SK-N-MC (cell line): ENCODE measurements around the gene IGFN1.

Source experiments
- DNase-seq: peaks from one replicate; pipeline ENCODE4 v3.0.0-alpha.2; 2011; ENCODE audit warnings: low read depth, low spot score
- H3K27ac ChIP-seq: fragments of 200-600 bp; sonication (generic); 2 replicates; pipeline ENCODE4 v1.5.1; 2016; ENCODE audit warnings: mixed run types
- H3K36me3 ChIP-seq: fragments of 200-600 bp; sonication (generic); 2 replicates; pipeline ENCODE4 v1.6.1; 2017; ENCODE audit warnings: antibody characterized with exemption, low read length, mixed read lengths; ENCODE audit not compliant: insufficient read depth
- H3K4me3 ChIP-seq: fragments of 200-600 bp; sonication (generic); 2 replicates; pipeline ENCODE4 v1.5.1; 2016
- H3K9ac ChIP-seq: fragments of 200-600 bp; sonication (generic); 2 replicates; pipeline ENCODE4 v1.8.0; 2017; ENCODE audit warnings: mixed run types, mixed read lengths; ENCODE audit not compliant: insufficient read length
- H3K9me3 ChIP-seq: fragments of 200-600 bp; sonication (generic); 2 replicates; pipeline ENCODE4 v1.6.1; 2017; ENCODE audit warnings: low read depth, mild to moderate bottlenecking, antibody characterized with exemption, low read length, moderate library complexity, mixed read lengths
- EZH2 ChIP-seq: fragments of 200-600 bp; sonication (generic); IDR thresholded peaks from one replicate; pipeline ENCODE4 v1.6.1; 2017; ENCODE audit warnings: antibody characterized with exemption
- FOXP2 ChIP-seq: optimal IDR thresholded peaks from 2 replicates; pipeline ENCODE3; 2011; ENCODE audit warnings: mild to moderate bottlenecking, moderate library complexity; ENCODE audit not compliant: insufficient read depth; ENCODE audit errors: extremely low read length, control extremely low read depth
- POLR2AphosphoS5 ChIP-seq: IDR thresholded peaks from 2 replicates; pipeline ENCODE4 v1.6.1; 2012; ENCODE audit warnings: mild to moderate bottlenecking, low read depth, low read length, borderline replicate concordance

Gene IGFN1

DNA sequence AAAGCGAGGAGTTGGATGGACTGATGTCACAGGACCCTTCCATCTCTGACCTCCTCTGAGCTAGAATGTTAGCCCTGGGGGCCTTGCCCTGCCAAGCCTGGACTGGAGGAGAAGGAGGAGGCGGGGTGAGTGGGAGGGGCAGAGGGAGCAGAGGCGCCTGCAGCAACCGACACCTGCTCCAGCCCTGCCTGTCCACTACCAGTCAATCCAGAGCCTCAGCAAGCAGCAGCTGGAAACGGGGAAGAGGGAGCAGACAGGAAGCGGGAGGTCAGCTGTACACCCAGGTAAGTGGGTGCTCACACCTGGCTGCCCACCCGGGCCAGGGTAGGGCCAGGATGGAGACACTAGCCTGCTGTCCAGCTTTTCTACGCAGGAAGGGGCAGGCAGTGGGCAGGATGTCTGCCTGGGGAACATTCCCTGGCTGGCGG, at the start of gene IGFN1:
TSS of gene IGFN1 (plus strand) at position 201 of the 428 bp plus-strand sequence. CDS start 2,470 bp downstream, outside the sequence.
- no peaks in the 10 kb centered on the region for H3K9me3 ChIP-seq
- no peak within 1 kb of the TSS for H3K4me3 ChIP-seq
- TF ChIP-seq EZH2 (no peak), FOXP2 (no peak), POLR2AphosphoS5 (no peak)
- no peak within 1 kb of the TSS for H3K9ac ChIP-seq
- H3K36me3 ChIP-seq, result no peaks in the 10 kb centered on the region
- DNase-seq, result no peak
- no peak within 1 kb of the TSS for H3K27ac ChIP-seq

DNA sequence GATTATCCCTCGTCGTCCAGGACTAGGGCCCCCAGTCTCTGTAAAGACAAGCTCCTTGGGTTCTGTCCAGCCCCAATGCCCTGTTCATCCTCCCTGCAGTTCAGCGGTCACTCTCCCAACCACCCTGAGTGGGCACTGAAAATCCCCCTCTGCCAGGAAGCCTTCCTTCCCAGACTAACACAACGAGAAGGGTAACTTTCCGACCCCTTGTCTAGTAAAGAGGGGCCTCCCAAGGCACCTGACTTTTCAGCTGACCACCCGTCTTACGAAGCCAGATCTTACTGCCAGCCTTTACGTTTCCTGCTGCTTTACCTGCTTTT, 49.7 kb upstream of the IGFN1 start:
- Histone ChIP-seq H3K9me3 (no peaks in the 10 kb centered on the region), H3K36me3 (peaks cover 60% of the 10 kb centered on the region), H3K27ac (no peak overlapping the region), H3K9ac (no peak overlapping the region), H3K4me3 (no peak overlapping the region)
- DNase-seq, result no peak
- TF ChIP-seq EZH2, result no peak
- no peak for TF ChIP-seq FOXP2
- TF ChIP-seq POLR2AphosphoS5, result no peak

DNA sequence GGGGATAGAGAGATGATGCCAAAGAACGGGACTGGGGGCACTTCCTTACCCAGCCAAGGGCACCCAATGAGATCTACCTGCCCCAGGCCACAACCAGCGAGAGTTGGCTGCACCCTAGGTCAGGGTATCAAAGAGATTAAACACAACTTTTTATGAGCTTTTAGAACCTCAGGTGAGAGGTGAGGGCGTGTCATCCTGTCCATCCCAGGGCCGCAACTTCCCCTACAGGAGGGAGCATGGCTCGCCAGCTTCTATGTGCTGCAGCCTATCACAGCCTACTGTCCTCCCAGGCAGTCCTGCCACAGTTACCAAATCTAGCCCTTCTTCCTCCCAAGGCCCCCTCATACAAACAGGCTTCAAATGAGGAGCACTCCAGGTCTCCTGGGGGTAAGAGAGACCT, 49.2 kb upstream of the IGFN1 start:
- Histone ChIP-seq H3K9ac (no peak overlapping the region), H3K9me3 (no peaks in the 10 kb centered on the region), H3K4me3 (no peak overlapping the region), H3K36me3 (peaks cover 62% of the 10 kb centered on the region), H3K27ac (no peak overlapping the region)
- DNase-seq, result no peak
- TF ChIP-seq POLR2AphosphoS5, result no peak
- TF ChIP-seq FOXP2, result no peak
- no peak for TF ChIP-seq EZH2

DNA sequence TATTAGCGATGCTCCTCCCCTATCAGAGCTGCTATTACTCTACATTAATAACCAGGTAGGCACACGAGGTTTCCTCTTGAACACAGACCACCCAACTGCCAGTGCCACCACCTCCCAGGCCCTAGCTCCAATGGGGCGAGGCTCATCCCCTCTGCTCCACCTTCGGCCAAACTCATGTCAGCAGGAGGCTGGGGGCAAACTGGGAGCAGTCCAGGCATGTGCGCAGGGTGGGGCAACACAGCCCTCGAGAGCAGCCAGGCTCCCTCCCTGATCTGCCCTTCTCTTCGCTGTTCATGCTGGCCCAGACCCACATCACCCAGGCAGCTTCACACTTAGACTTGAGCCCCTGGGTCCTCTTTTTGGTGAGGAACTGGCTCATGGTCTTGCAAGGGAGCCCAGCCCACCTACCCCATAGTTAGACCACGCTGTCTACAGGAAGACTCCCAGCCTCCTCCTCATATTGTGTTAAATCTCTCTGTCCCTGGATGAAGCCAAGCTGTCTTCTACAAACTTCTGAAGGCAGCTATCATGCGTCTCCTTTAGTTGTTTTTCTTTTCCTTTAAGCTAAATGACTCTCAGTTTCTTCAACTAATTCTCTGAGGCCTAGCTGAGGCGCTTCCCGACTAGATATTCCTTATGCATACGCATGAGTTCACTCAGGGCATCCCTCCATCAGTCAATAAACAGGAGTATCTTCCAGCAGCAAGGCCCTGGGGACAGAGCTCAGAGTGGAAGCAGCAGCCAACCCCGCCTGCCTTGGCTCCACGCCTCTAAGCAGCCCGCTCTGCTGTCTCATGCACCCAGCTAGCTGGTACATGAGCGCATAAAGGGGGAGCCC, 48.4 kb upstream of the IGFN1 start:
- Histone ChIP-seq H3K36me3 (peaks cover 66% of the 10 kb centered on the region), H3K9me3 (no peaks in the 10 kb centered on the region), H3K4me3 (no peak overlapping the region), H3K9ac (no peak overlapping the region), H3K27ac (no peak overlapping the region)
- no peak for TF ChIP-seq EZH2
- no peak for TF ChIP-seq FOXP2
- TF ChIP-seq POLR2AphosphoS5, result no peak
- DNase-seq, result no peak

DNA sequence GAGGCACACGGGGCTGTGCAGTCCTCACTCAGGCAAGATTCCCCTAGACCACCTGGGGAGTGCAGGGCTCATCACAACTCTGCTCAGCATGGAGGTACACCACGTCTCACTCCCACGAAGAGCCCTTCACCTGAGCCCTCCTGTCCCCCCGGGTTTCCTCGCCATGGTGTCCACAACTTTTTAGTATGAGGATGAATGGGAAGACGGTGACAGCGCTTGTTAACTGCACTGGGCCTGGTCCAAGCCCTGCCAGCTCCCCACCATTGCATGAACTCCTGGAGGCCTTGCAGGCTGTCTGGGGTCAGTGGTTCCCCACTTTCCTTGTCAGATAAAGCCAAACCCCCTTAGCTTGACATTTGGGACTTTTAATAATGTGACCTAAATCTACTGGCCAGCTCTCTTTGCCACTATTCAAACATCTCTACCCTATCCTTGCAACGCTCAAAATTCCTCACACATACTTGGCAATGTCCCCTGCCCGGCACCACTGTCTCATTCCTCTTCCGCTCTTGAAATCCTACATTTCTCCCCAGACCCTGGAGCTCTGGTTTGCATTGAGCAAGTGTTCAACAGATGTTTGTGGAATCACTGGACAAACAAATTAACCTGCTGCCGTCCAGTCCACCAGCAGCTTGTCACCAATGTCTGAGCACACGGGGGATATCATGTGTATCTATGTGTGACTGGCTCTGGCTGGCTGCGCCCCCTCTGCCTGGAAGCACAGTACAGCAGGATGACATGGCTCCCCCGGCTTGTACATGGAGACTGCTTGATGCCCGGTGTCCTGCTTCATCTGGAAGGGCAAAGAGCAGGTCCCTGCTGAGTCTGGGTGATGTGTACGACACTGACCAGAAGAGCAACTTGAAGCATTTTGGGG, 47.5 kb upstream of the IGFN1 start:
- no peak for TF ChIP-seq EZH2
- no peak for TF ChIP-seq FOXP2
- no peak for TF ChIP-seq POLR2AphosphoS5
- H3K27ac ChIP-seq, result no peak overlapping the region

DNA sequence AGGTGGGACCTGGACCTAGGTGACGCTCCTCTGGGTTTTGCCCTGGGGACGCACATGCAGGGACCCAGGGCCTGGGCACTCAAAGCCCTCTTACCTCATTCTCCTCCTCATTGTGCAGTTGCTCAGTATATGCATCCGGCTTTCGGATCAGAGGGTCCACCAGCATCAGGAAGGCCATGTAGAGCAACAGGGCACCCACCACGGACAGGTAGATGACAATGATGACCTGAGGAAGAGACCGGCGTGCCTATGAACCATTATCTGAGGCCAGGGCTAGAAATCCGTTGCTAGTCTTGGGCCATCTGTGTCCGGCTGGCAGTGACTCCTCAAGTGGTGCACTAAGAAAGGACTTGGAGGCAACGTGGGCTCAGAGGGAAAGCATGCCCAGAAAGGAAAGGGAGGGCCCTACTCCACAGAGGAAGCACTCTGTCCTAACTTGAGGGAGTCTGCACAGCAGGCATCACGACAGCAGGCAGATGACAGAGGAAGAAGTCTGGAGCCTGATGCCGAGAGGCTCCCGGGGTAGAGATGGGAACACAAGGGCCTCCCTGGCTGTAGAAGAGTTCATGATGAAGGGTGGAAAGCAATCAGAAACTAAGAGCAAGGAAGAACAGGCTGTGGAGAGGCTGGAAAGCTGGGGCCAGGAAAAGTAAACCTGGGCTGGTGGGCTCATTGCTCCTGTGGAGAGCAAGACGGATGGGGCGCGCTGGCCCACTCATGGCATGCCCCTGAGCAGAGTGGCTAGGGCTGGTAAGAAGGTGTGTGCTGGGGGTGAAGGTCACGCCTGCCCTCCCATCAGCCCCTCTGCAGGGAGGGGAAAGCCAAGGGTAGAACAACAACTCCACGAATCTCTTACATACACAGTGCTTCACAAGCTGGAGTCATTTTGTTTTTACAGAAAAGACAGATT, 46.6 kb upstream of the IGFN1 start:
- no peak overlapping the region for H3K4me3 ChIP-seq
- DNase-seq, result no peak
- no peak overlapping the region for H3K27ac ChIP-seq
- no peak overlapping the region for H3K9ac ChIP-seq
- TF ChIP-seq EZH2 (no peak), FOXP2 (no peak), POLR2AphosphoS5 (no peak)
- no peaks in the 10 kb centered on the region for H3K9me3 ChIP-seq
- peaks cover 80% of the 10 kb centered on the region for H3K36me3 ChIP-seq

More for the DNA sequence above, 47.5 kb upstream of the IGFN1 start:
- DNase-seq, result no peak
- H3K36me3 ChIP-seq, result peaks cover 72% of the 10 kb centered on the region
- no peak overlapping the region for H3K4me3 ChIP-seq
- no peaks in the 10 kb centered on the region for H3K9me3 ChIP-seq
- no peak overlapping the region for H3K9ac ChIP-seq

DNA sequence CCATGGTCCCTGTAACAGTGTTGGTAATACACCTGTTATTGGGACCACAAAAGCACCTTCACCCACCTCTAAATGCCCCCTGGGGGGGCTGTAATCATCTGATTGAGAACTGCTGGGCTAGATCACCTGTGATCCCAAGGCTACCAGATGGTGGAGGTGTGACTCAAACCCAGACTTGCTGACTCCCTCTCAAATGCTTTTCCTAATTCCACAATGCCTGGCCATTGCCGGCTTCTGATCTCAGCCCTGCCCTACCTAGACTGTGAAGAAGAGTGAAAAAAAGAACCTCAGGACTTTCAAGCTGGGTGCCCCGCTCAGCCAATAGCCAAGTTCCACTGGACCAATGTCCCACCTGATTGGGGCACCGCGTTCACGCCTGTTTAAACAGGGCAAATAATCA, 45.9 kb upstream of the IGFN1 start:
- Histone ChIP-seq H3K36me3 (peaks cover 81% of the 10 kb centered on the region), H3K9ac (no peak overlapping the region), H3K4me3 (no peak overlapping the region), H3K9me3 (no peaks in the 10 kb centered on the region), H3K27ac (no peak overlapping the region)
- TF ChIP-seq FOXP2 (no peak), EZH2 (no peak), POLR2AphosphoS5 (no peak)
- DNase-seq, result no peak
